Muscle of arm (tissue), 12 donors: Measurements from ENCODE around the gene FAM81B. TPM values are rescaled to one million over a fixed set of nuclear protein-coding genes. Genes with fewer than 3 reads are reported as not detected.

Source experiments
- DNase-seq: peaks from one replicate; pipeline ENCODE4 v3.0.0-alpha.2; 2013
- polyA plus RNA-seq, 12 donors: library from polyadenylated mRNA; unstranded; fragments of 120-200 nt; gene quantifications; one replicate each; pipeline ENCODE4 v1.2.1, GENCODE V29; 2013; ENCODE audit not compliant: insufficient read length in 12 of 12

The FAM81B gene
- polyA plus RNA-seq, 12 donors: 3.5 to 16.6 (median 8.3) TPM; not detected in 1

DNA sequence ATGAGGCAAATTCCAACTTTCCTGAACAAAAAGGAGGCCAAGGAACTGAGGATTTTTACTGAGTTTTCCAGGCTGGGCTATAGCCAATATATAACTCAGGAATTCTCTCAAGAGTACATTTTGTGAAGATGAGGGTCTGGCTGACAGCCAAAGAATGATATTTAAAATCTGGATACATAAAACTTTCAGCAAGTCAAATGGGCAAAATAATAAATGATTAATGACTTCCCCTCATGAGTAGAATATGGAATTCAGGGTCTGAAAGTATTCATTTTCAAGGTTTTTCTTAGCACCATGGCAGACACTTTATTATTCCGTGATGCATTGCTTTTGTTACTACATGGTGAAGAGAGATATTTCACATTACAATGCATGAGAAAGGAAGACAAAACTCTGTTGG, 7.8 kb downstream of the FAM81B start:
- DNase-seq: no peak

- no peak for DNase-seq
Measured at GRCh38 chr5:95401626-95402025, 10.5 kb downstream of the FAM81B start.

- no peak for DNase-seq
Measured at GRCh38 chr5:95403996-95404395, 12.8 kb downstream of the FAM81B start.

DNA sequence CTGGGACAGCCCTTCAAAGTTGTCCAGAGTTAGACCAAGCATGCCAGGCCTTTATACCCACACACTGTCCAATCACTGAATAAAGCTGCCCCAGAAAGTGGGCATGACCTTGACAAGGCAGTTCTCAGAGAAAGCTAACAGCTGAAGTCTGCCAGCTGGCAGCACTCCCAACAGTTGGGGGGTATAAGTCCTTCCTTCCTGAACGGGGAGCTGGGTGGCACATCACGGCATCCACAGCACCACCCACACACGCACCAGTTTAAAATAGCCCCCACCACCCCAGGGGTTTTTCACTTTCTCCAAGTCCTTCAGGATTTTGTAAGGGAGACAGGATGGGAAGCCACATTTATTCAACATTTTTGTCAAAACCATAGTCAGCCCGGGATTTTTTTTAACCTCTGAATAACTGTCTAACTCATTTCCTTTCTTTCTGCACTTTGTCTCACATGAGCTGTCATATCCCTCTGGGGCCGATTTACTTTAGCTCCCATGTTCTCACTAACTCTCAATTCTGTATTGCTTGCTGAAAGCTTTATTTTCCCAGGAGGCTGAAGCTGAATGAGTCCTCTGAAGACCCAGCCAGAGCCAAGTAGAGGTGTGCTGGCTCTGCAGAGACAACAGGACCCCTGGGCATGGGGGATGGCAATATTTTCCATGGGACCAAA, 15.4 kb downstream of the FAM81B start:
- DNase-seq: no peak

GRCh38 chr5:95410279-95410678, 19.1 kb downstream of the FAM81B start:
- DNase-seq: peak; percentile 39

- no peak for DNase-seq
Measured at GRCh38 chr5:95411474-95411873, 20.3 kb downstream of the FAM81B start.

- peak; percentile 28 for DNase-seq
Measured at GRCh38 chr5:95414451-95414850, 23.3 kb downstream of the FAM81B start.

- DNase-seq: no peak
Measured at GRCh38 chr5:95417971-95418370, 26.8 kb downstream of the FAM81B start.

GRCh38 chr5:95422838-95423237, 31.7 kb downstream of the FAM81B start:
- no peak for DNase-seq

GRCh38 chr5:95424016-95424415, 32.9 kb downstream of the FAM81B start:
- DNase-seq: no peak

GRCh38 chr5:95424526-95424925, 33.4 kb downstream of the FAM81B start:
- DNase-seq: no peak

DNA sequence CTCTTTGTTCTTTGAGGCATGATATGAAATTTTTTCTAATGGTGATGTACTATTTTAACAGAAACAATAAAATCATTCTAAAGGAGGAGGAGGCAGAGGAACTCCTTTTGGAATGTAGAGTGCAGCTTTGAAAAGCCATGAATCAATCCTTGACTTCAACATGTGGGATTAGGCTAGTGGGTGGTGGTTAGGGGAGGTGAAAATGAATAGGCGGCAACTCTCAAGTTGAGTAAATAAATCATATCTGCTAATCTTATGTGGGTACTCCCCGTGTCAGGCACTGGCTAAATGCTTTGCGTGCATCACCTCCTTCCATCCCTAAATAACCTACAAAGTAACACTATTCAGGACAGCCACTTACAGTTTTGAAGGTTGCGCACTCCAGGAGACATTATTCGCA, 35.1 kb downstream of the FAM81B start:
- no peak for DNase-seq

DNA sequence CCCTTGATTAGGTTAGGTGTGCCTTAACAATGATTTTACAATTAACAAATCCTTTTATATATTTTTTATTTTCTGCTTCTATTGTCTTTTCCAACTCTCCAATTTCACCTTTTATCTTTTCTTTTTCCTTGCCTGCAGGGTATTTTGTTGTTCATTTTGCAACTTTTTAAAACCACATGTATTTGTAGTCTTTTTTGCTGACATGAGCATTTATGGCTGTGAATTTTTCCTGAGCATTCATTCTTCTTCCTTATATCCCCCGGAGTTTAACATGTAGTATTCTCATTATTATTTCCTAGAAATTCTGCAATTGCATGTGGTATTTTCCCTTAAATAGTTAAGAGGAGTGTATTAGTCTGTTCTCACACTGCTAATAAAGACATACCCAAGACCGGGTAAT, 41.6 kb downstream of the FAM81B start:
- no peak for DNase-seq

GRCh38 chr5:95439801-95440493, 48.8 kb downstream of the FAM81B start:
- no peak for DNase-seq

- no peak for DNase-seq
Measured at GRCh38 chr5:95440825-95441224, 49.7 kb downstream of the FAM81B start.

- DNase-seq: no peak
Measured at GRCh38 chr5:95441636-95442035, 50.5 kb downstream of the FAM81B start.

GRCh38 chr5:95445442-95445841, 54.3 kb downstream of the FAM81B start:
- no peak for DNase-seq

- no peak for DNase-seq
Measured at GRCh38 chr5:95445995-95446394, 54.8 kb downstream of the FAM81B start.

- DNase-seq: no peak
Measured at GRCh38 chr5:95446560-95447221, 55.5 kb downstream of the FAM81B start.

DNA sequence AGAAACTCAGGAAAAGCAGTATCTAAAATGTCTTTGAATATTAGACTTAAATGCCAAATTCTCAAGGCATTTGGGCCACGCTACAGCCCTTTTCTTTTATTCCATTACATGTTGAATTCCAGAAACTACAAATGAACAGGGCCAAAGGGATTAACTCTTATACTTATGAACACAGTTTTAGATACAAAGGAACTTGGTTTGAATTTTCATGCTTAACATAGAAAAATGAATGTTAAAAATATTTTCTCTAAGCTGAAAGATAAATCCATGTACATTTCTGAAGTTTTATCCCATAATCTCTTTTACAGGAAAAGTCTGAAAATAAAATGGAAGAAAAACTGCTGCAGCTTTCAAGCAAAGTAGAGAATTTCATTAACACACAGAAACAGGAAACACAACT, 56.8 kb downstream of the FAM81B start:
- peak; percentile 41 for DNase-seq

DNA sequence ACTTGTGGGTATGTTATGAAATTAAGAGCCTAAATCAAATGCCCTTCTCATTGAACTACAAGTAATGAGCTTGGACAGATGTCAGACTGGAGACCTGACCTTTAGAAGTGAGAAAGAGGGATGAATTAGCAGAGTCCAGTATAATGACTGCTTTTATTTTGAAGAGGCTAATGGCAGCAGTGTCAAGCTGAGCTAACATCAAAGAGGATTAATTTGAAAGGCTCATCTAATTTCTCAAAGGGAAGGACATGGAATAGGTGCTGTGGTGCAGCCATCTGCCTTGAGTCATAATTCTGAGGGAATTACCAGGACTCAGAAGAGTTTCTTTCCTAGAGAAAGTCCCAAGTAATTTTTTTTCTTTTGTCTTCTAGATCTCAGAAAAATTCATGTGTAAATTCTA, 57.6 kb downstream of the FAM81B start:
- DNase-seq: no peak

GRCh38 chr5:95449460-95449859, 58.3 kb downstream of the FAM81B start:
- DNase-seq: no peak

GRCh38 chr5:95454536-95454935, 63.4 kb downstream of the FAM81B start:
- no peak for DNase-seq
